Right lobe of liver (tissue), 6 donors: ENCODE data around the gene ALS2. TPM values are rescaled to one million over a fixed set of nuclear protein-coding genes. Genes with fewer than 3 reads are reported as not detected.

ENCODE experiments used
- ATAC-seq, 4 donors: fragments of 200-7000 bp; cut with Tn5 transposase; one replicate each; pipeline ENCODE4 v1.9.1; 2020; ENCODE audit warnings: mild to moderate bottlenecking in 4 of 4, moderate library complexity in 4 of 4
- DNase-seq, 3 donors: peaks; one replicate each; pipeline ENCODE4 v3.0.0-alpha.2; 2020
- H3K27ac ChIP-seq, 3 donors: fragments of 200-600 bp; one replicate each; pipeline ENCODE4 v1.8.0; 2022
- H3K27me3 ChIP-seq, 2 donors: fragments of 200-600 bp; one replicate each; pipeline ENCODE4 v1.8.0; 2022
- H3K36me3 ChIP-seq, 4 donors: fragments of 200-600 bp; sonication (generic) in 1 of 4; one replicate each; pipeline versions ENCODE4 v1.5.1 to v1.8.0; 2017 to 2022; ENCODE audit warnings: control low read depth in 1 of 4
- H3K4me1 ChIP-seq, 4 donors: fragments of 200-600 bp; sonication (generic) in 1 of 4; one replicate each; pipeline versions ENCODE4 v1.5.1 to v1.8.0; 2017 to 2022; ENCODE audit warnings: control low read depth in 1 of 4
- H3K4me3 ChIP-seq, 3 donors: fragments of 200-600 bp; one replicate each; pipeline ENCODE4 v1.8.0; 2022
- H3K9me3 ChIP-seq, 4 donors: fragments of 200-600 bp; sonication (generic) in 1 of 4; one replicate each; pipeline versions ENCODE4 v1.5.1 to v1.8.0; 2017 to 2022; ENCODE audit warnings: control low read depth in 1 of 4
- CTCF ChIP-seq, 4 donors: fragments of 200-600 bp in 3 of 4; fragments of 450-650 bp in 1 of 4; IDR thresholded peaks; one replicate each; pipeline versions ENCODE4 v1.5.1 to v1.8.0; 2016 to 2022; ENCODE audit warnings: antibody characterized with exemption in 4 of 4, mild to moderate bottlenecking in 2 of 4
- POLR2A ChIP-seq: fragments of 450-650 bp; IDR thresholded peaks from one replicate; pipeline ENCODE4 v1.6.1; 2017; ENCODE audit warnings: antibody characterized with exemption, mild to moderate bottlenecking
- WGBS: methylation state at CpG from one replicate; pipeline ENCODE4 v1.1.6; 2018; ENCODE audit warnings: low coverage, low lambda C conversion rate; ENCODE audit not compliant: insufficient coverage; ENCODE audit errors: missing lambda C conversion rate; 5-methylcytosine and 5-hydroxymethylcytosine counted together
- intact Hi-C, 2 donors: fragments of 100-400 bp; cut with DNase I; formaldehyde crosslinking; loops; one replicate each; pipeline versions ENCODE4 v1.11.2 to v1.14.1; 2022
- total RNA-seq, 6 experiments: library from RNA; depleted of rRNA in 2 of 6; stranded (reverse); fragments of >200 nt in 2 of 6; fragmentation: NEBNext Ultra II Directional in 3 of 6; extraction: Animal tissue kit (Norgen Biotek cat#: 25700) in 3 of 6; gene quantifications; one replicate each; pipeline versions ENCODE4 v1.1.0 to v1.2.4, GENCODE V29; 2016 to 2023
- donor health status: DM: no; HTN: yes; CAD: no.
- donor health status: DM: no; HTN: no; CAD: no.
- donor health status: DM: no; HTN: no; CAD: no.
- donor health status: DM: no; HTN: yes; CAD: no.
- donor health status: DM: no; HTN: yes; CAD: no.

The ALS2 gene
- total RNA-seq, 6 experiments from 2014 or later: 15.8 to 24.9 (median 20.3) TPM

GRCh38 chr2:201798252-201798913 lies 17.6 kb upstream of the ALS2 start:
- intact Hi-C loops: no loop called here
- ATAC-seq (no peak), DNase-seq (no peak)
- TF ChIP-seq POLR2A: no peak
- TF ChIP-seq CTCF (IDR thresholded peaks at IDR 0.05): no peak
- Histone ChIP-seq H3K27me3 (no peaks in the 10 kb centered on the region), H3K36me3 (no peaks in the 10 kb centered on the region), H3K4me1 (no peaks in the 10 kb centered on the region), H3K27ac (no peak overlapping the region), H3K9me3 (no peaks in the 10 kb centered on the region), H3K4me3 (no peak overlapping the region)
- 68% methylated on average over 5 of the region's 7 CpGs for WGBS

GRCh38 chr2:201797175-201797840 lies 16.6 kb upstream of the ALS2 start:
- no peaks in the 10 kb centered on the region for H3K27me3 ChIP-seq
- TF ChIP-seq POLR2A: no peak
- TF ChIP-seq CTCF (IDR thresholded peaks at IDR 0.05): no peak
- ATAC-seq: no peak
- H3K36me3 ChIP-seq: no peaks in the 10 kb centered on the region
- WGBS: 61% methylated on average over 5 of the region's 5 CpGs
- DNase-seq: no peak
- no peak overlapping the region for H3K27ac ChIP-seq
- no peaks in the 10 kb centered on the region for H3K4me1 ChIP-seq
- no peaks in the 10 kb centered on the region for H3K9me3 ChIP-seq
- H3K4me3 ChIP-seq: no peak overlapping the region
- intact Hi-C loops: no loop called here

- intact Hi-C loops: no loop called here
- ATAC-seq: no peak
- no peaks in the 10 kb centered on the region for H3K4me1 ChIP-seq
- no peak for DNase-seq
- TF ChIP-seq POLR2A (no peak), CTCF (IDR thresholded peaks at IDR 0.05) (no peak)
- no peaks in the 10 kb centered on the region for H3K27me3 ChIP-seq
- H3K9me3 ChIP-seq: no peaks in the 10 kb centered on the region
- H3K27ac ChIP-seq: no peak overlapping the region
- no peaks in the 10 kb centered on the region for H3K36me3 ChIP-seq
- no peak overlapping the region for H3K4me3 ChIP-seq
Observed at GRCh38 chr2:201796478-201796865, 15.7 kb upstream of the ALS2 start.

- H3K27ac ChIP-seq: no peak overlapping the region
- DNase-seq (no peak), ATAC-seq (peak; percentile 61 to 63 (median 62))
- intact Hi-C loops: no loop called here
- H3K4me3 ChIP-seq: no peak overlapping the region
- no peaks in the 10 kb centered on the region for H3K27me3 ChIP-seq
- no peaks in the 10 kb centered on the region for H3K36me3 ChIP-seq
- 29% methylated on average over 5 of the region's 5 CpGs for WGBS
- TF ChIP-seq CTCF (IDR thresholded peaks at IDR 0.05) (peak; percentile 39 to 50 (median 48)), POLR2A (no peak)
- H3K4me1 ChIP-seq: no peaks in the 10 kb centered on the region
- H3K9me3 ChIP-seq: no peaks in the 10 kb centered on the region
Observed at GRCh38 chr2:201795607-201796477, 15.1 kb upstream of the ALS2 start.
